HG03095 (cell line): ENCODE measurements around the gene BTN3A1.
"Not testable (repeated sequence)": the region's sequence is repeated elsewhere in the genome, so short reads cannot be mapped to it uniquely, and the experiment has no call there.

ENCODE experiments used
- ATAC-seq: cut with Tn5 transposase; IDR thresholded peaks from one replicate; pipeline ENCODE4 v1.9.1; 2021; ENCODE audit warnings: moderate library complexity; ENCODE audit not compliant: unreplicated experiment

The BTN3A1 gene

GRCh38 chr6:26439151-26440125, 37.4 kb downstream of the BTN3A1 start:
- no peak for ATAC-seq

- ATAC-seq, result no peak
These were observed 38.9 kb downstream of the BTN3A1 start for GRCh38 chr6:26440977-26441358.

- no peak for ATAC-seq
These were observed 39.9 kb downstream of the BTN3A1 start for GRCh38 chr6:26441977-26442376.

- peak; percentile 64 for ATAC-seq
These were observed 44.0 kb downstream of the BTN3A1 start for GRCh38 chr6:26445934-26446667.

- ATAC-seq, result no peak
These were observed 45.2 kb downstream of the BTN3A1 start for GRCh38 chr6:26447257-26447656.

- ATAC-seq, result no peak
These were observed 48.2 kb downstream of the BTN3A1 start for GRCh38 chr6:26450240-26450639.

GRCh38 chr6:26452631-26453235, 50.7 kb downstream of the BTN3A1 start:
- ATAC-seq, result no peak

- ATAC-seq, result no peak
These were observed 52.6 kb downstream of the BTN3A1 start for GRCh38 chr6:26454631-26455030.

GRCh38 chr6:26455357-26455970, 53.4 kb downstream of the BTN3A1 start:
- no peak for ATAC-seq

- peak; percentile 29 for ATAC-seq
These were observed 55.3 kb downstream of the BTN3A1 start for GRCh38 chr6:26457264-26457805.

GRCh38 chr6:26457806-26458688, 56.0 kb downstream of the BTN3A1 start, which contains the start of gene BTN2A1:
TSS of gene BTN2A1 (plus strand) at chr6:26457955. CDS start at chr6:26458637, 682 bp downstream.
- ATAC-seq, result peak; percentile 97

- no peak for ATAC-seq
These were observed 57.1 kb downstream of the BTN3A1 start for GRCh38 chr6:26459023-26459810.

GRCh38 chr6:26461353-26461752, 59.3 kb downstream of the BTN3A1 start:
- ATAC-seq, result not testable (repeated sequence)

GRCh38 chr6:26464014-26464413, 61.9 kb downstream of the BTN3A1 start:
- ATAC-seq, result no peak

GRCh38 chr6:26464416-26465131, 62.5 kb downstream of the BTN3A1 start:
- ATAC-seq, result no peak
